Smooth muscle cell (in vitro differentiated cells): ENCODE results near the gene GOT1. TPM values are rescaled to one million over a fixed set of nuclear protein-coding genes. Genes with fewer than 3 reads are reported as not detected.

Experiments
- DNase-seq: peaks from one replicate; lab custom pipeline; 2025; ENCODE audit not compliant: unreplicated experiment; lab: John Stamatoyannopoulos, UW
- H2AFZ ChIP-seq: fragments of 200-600 bp; sonication (generic); 2 replicates; pipeline ENCODE4 v1.6.0; 2016; ENCODE audit warnings: antibody characterized with exemption, low read depth, mild to moderate bottlenecking
- H3F3A ChIP-seq: fragments of 200-600 bp; sonication (generic); 2 replicates; pipeline ENCODE4 v1.6.0; 2017; ENCODE audit warnings: antibody characterized with exemption, low read depth
- H3K27ac ChIP-seq: fragments of 200-600 bp; sonication (generic); 2 replicates; pipeline ENCODE4 v1.5.1; 2016; ENCODE audit warnings: low read depth, mild to moderate bottlenecking
- H3K27me3 ChIP-seq: fragments of 200-600 bp; sonication (generic); 2 replicates; pipeline ENCODE4 v1.6.1; 2016; ENCODE audit warnings: low read depth, mild to moderate bottlenecking
- H3K36me3 ChIP-seq: fragments of 200-600 bp; sonication (generic); 2 replicates; pipeline ENCODE4 v1.5.1; 2016; ENCODE audit warnings: low read depth
- H3K4me1 ChIP-seq: fragments of 200-600 bp; sonication (generic); 2 replicates; pipeline ENCODE4 v1.5.1; 2016; ENCODE audit warnings: low read depth
- H3K4me2 ChIP-seq: fragments of 200-600 bp; sonication (generic); 2 replicates; pipeline ENCODE4 v1.6.0; 2016; ENCODE audit warnings: mild to moderate bottlenecking
- H3K4me3 ChIP-seq: fragments of 200-600 bp; sonication (generic); 2 replicates; pipeline ENCODE4 v1.5.1; 2016; ENCODE audit warnings: mild to moderate bottlenecking
- H3K79me2 ChIP-seq: fragments of 200-600 bp; sonication (generic); 2 replicates; pipeline ENCODE4 v1.6.0; 2016; ENCODE audit warnings: low read depth, mild to moderate bottlenecking
- H3K9ac ChIP-seq: fragments of 200-600 bp; sonication (generic); 2 replicates; pipeline ENCODE4 v1.6.0; 2016; ENCODE audit warnings: low read depth
- H3K9me3 ChIP-seq: fragments of 200-600 bp; sonication (generic); replicated peaks from 2 replicates; pipeline ENCODE4 v1.5.1; 2016; ENCODE audit warnings: low read depth
- H4K20me1 ChIP-seq: fragments of 200-600 bp; sonication (generic); 2 replicates; pipeline ENCODE4 v1.6.0; 2016; ENCODE audit warnings: low read depth
- WGBS: methylation state at CpG from one replicate; pipeline ENCODE4 v1.1.7; 2016; ENCODE audit warnings: low lambda C conversion rate; 5-methylcytosine and 5-hydroxymethylcytosine counted together
- polyA plus RNA-seq: library from polyadenylated mRNA; unstranded; fragments of >200 nt; fragmentation: Nextera tagmentation; extraction: Ambion mirVana; gene quantifications from 2 replicates; pipeline ENCODE4 v1.2.1, GENCODE V29; 2016
- total RNA-seq: library from RNA; depleted of rRNA; stranded (reverse); fragments of >200 nt; gene quantifications from 2 replicates; pipeline ENCODE4 v1.2.3, GENCODE V29; 2014
- TF ChIP-seq, protein P1 (sequence below): fragments of 200-600 bp; sonication (generic); IDR thresholded peaks from 2 replicates; pipeline ENCODE4 v1.5.1; 2017; ENCODE audit warnings: borderline replicate concordance, mild to moderate bottlenecking, antibody characterized with exemption; ENCODE audit not compliant: insufficient read depth, poor library complexity, severe bottlenecking

Gene GOT1
- total and polyA plus RNA-seq, 2 experiments from 2014 or later = 34.7 to 44.4 TPM

GRCh38 chr10:99410146-99410545 is 20.3 kb downstream of the GOT1 start:
- H3K4me3 ChIP-seq = no peak overlapping the region
- 100% methylated on average over 1 of the region's 1 CpG for WGBS

GRCh38 chr10:99406149-99406548 is 24.3 kb downstream of the GOT1 start:
- Histone ChIP-seq H3K36me3 (peaks cover 9% of the 10 kb centered on the region), H3K4me1 (no peaks in the 10 kb centered on the region), H3K27ac (no peak overlapping the region), H3K27me3 (no peaks in the 10 kb centered on the region), H3K4me2 (no peak overlapping the region), H4K20me1 (peaks cover 5% of the 10 kb centered on the region), H3K9ac (no peak overlapping the region), H2AFZ (no peak overlapping the region), H3K9me3 (no peaks in the 10 kb centered on the region), H3K4me3 (no peak overlapping the region), H3K79me2 (no peaks in the 10 kb centered on the region), H3F3A (no peaks in the 10 kb centered on the region)
- WGBS = 98% methylated on average over 3 of the region's 3 CpGs
- no peak for DNase-seq
- TF ChIP-seq, protein P1, sequence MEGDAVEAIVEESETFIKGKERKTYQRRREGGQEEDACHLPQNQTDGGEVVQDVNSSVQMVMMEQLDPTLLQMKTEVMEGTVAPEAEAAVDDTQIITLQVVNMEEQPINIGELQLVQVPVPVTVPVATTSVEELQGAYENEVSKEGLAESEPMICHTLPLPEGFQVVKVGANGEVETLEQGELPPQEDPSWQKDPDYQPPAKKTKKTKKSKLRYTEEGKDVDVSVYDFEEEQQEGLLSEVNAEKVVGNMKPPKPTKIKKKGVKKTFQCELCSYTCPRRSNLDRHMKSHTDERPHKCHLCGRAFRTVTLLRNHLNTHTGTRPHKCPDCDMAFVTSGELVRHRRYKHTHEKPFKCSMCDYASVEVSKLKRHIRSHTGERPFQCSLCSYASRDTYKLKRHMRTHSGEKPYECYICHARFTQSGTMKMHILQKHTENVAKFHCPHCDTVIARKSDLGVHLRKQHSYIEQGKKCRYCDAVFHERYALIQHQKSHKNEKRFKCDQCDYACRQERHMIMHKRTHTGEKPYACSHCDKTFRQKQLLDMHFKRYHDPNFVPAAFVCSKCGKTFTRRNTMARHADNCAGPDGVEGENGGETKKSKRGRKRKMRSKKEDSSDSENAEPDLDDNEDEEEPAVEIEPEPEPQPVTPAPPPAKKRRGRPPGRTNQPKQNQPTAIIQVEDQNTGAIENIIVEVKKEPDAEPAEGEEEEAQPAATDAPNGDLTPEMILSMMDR = no peak

More at GRCh38 chr10:99410146-99410545, 20.3 kb downstream of the GOT1 start:
- no peaks in the 10 kb centered on the region for H3K9me3 ChIP-seq
- H3K9ac ChIP-seq = no peak overlapping the region
- TF ChIP-seq, protein P1 = no peak
- no peak overlapping the region for H3K27ac ChIP-seq
- H3K27me3 ChIP-seq = no peaks in the 10 kb centered on the region
- no peaks in the 10 kb centered on the region for H3K79me2 ChIP-seq
- DNase-seq = no peak
- peaks cover 11% of the 10 kb centered on the region for H4K20me1 ChIP-seq
- no peaks in the 10 kb centered on the region for H3K4me1 ChIP-seq
- H3F3A ChIP-seq = no peaks in the 10 kb centered on the region
- H3K4me2 ChIP-seq = no peak overlapping the region
- no peak overlapping the region for H2AFZ ChIP-seq
- peaks cover 9% of the 10 kb centered on the region for H3K36me3 ChIP-seq

DNA sequence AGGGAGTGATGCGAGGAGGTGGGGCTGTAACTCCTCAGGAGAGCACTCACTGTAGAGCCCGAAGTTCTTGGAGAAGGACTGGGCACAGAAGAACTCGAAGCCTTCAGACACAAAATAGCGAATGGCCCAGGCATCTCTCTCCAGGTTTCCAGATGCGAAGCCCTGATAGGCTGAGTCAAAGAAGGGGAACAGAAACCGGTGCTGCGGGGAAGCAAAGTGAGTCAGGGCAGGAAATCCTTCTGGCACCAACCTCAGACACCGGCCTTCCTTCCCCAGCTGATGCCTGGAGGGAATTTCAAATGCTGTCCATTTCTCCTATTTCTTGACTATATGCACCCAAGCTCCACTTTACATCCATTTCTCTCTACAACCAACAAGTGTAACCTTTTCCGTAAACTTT is 26.8 kb downstream of the GOT1 start:
- Histone ChIP-seq H4K20me1 (no peaks in the 10 kb centered on the region), H3K4me1 (no peaks in the 10 kb centered on the region), H2AFZ (no peak overlapping the region), H3K79me2 (no peaks in the 10 kb centered on the region), H3K27me3 (no peaks in the 10 kb centered on the region), H3F3A (no peaks in the 10 kb centered on the region), H3K36me3 (peaks cover 9% of the 10 kb centered on the region), H3K4me2 (no peak overlapping the region), H3K9ac (no peak overlapping the region), H3K4me3 (no peak overlapping the region), H3K9me3 (no peaks in the 10 kb centered on the region), H3K27ac (no peak overlapping the region)
- WGBS = 87% methylated on average over 9 of the region's 9 CpGs
- TF ChIP-seq, protein P1 = no peak
- DNase-seq = no peak

- H3K27ac ChIP-seq = no peak overlapping the region
- H3F3A ChIP-seq = peaks cover 12% of the 10 kb centered on the region
- WGBS = 98% methylated on average over 3 of the region's 3 CpGs
- H3K9me3 ChIP-seq = no peaks in the 10 kb centered on the region
- H3K79me2 ChIP-seq = no peaks in the 10 kb centered on the region
- DNase-seq = no peak
- H3K9ac ChIP-seq = no peak overlapping the region
- H3K4me2 ChIP-seq = no peak overlapping the region
- H2AFZ ChIP-seq = no peak overlapping the region
- H4K20me1 ChIP-seq = no peaks in the 10 kb centered on the region
- no peaks in the 10 kb centered on the region for H3K36me3 ChIP-seq
- H3K4me1 ChIP-seq = no peaks in the 10 kb centered on the region
- H3K4me3 ChIP-seq = no peak overlapping the region
- H3K27me3 ChIP-seq = no peaks in the 10 kb centered on the region
- TF ChIP-seq, protein P1 = no peak
These were observed 30.8 kb downstream of the GOT1 start for GRCh38 chr10:99399664-99400063.
